Activated CD4-positive, alpha-beta T cell treated with anti-CD3 and anti-CD28 coated beads for 4 hours (primary cell): ENCODE data around the gene BAX.

ENCODE experiments used
- DNase-seq, 2 donors: peaks; one replicate each; pipeline ENCODE4 v3.0.0-alpha.2; 2020

BAX gene

DNA sequence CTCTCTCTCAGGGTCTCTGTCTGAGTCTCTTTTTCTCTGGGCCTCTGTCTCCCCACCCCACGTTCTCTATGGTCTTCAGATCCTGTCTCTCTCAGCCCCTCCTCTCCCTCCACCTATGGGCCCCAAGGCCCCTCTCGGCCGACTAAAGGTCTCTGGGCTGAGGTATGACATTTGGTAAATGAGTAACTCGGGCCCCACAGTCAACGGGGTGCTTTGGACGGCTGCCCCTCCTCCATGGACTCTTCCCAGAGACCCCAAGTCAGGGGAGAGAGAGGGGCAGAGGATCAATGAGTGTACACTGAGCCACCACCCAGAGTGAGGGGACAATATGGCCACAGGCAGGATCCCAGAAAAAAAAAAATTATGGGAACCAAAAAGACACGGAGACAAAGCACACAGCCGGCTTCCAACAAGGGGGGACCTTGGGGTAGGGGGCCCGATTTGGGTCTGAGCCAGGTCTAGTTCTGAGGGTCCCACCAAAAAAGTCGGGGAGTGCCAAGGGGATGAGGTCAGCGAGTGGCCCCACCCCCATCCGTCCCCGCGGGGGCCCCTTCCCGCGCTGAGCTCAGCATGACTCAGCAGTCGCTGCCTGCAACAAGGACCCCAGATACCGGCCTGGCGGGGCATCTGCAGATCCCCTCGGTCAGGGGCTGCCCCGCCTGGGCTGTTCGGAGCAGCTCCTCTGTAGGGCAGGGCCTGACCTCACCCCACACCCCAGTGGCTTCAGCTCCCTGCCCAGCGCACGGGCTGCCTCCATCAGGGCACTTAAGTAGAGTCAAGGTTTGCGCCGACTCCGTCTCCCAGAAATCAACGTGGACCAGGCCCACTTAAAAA lies 8.9 kb downstream of the BAX start:
- peak; percentile 52 to 64 for DNase-seq

GRCh38 chr19:48964205-48965039 lies 9.7 kb downstream of the BAX start:
- no peak for DNase-seq

DNA sequence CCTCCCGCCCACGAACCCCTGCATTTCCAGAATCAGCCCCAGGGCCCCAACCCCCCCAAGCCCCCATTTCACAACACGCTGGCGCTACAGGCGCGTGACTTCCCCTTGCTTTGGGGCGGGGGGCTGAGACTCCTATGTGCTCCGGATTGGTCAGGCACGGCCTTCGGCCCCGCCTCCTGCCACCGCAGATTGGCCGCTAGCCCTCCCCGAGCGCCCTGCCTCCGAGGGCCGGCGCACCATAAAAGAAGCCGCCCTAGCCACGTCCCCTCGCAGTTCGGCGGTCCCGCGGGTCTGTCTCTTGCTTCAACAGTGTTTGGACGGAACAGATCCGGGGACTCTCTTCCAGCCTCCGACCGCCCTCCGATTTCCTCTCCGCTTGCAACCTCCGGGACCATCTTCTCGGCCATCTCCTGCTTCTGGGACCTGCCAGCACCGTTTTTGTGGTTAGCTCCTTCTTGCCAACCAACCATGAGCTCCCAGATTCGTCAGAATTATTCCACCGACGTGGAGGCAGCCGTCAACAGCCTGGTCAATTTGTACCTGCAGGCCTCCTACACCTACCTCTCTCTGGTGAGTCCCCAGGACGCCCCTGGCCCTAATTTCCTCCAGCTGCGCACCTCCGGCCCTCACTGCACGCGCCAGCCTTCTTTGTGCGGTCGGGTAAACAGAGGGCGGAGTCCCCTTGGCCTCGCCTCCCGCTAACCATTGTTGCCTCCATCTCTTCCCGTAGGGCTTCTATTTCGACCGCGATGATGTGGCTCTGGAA lies 10.5 kb downstream of the BAX start, which contains the start of gene FTL:
FTL (plus strand) TSS at position 270 of the 766 bp plus-strand sequence; CDS start at position 469, 199 bp downstream.
- peak; percentile 73 to 84 for DNase-seq

DNA sequence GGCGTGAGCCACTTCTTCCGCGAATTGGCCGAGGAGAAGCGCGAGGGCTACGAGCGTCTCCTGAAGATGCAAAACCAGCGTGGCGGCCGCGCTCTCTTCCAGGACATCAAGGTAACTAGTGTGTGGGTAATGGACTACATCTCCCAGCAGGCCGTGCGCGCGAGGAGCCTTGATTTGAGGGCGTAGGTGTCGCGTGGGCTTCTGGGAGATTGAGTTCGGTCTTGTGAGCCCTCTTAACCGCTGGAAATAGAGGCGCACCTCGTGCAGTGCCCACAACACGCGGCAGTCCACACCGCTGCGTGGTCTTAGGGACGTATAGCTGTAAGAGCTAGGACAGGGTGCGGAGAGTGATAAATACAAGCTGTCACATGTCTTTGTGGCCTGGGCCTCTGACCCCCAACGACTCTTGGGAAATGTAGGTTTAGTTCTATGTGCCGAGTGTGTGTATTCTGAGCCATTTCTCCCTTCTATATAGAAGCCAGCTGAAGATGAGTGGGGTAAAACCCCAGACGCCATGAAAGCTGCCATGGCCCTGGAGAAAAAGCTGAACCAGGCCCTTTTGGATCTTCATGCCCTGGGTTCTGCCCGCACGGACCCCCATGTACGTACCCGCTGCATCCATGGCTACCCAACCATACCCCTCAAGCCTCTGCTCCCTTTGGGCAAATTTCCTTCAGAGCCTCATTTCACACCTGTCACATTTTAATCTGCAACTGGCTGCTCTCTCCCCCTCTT lies 11.3 kb downstream of the BAX start:
- DNase-seq: peak; percentile 90 to 92

DNA sequence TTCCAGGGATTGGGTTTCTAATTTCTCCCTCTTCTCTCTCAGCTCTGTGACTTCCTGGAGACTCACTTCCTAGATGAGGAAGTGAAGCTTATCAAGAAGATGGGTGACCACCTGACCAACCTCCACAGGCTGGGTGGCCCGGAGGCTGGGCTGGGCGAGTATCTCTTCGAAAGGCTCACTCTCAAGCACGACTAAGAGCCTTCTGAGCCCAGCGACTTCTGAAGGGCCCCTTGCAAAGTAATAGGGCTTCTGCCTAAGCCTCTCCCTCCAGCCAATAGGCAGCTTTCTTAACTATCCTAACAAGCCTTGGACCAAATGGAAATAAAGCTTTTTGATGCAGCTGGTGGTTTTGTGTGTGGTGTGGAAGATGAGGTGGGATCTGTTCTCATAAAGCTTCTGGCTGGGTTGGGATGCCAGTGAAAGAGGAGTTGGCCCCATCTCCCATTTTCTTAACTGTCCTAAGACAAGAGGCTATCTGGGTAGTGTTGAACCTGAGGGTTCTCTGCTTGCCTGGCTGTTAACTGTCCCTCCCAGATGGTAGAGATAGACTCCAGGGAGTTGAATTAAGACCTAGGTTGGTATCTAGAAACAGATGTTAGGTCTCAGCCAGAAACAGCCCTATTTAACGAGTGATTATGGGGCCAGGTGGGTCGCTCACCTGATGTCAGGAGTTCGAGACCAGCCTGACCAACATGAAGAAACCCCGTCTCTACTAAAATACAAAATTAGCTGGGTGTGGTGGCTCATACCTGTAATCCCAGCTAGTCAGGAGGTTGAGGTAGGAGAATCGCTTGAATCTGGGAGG lies 12.1 kb downstream of the BAX start:
- DNase-seq: no peak

- no peak for DNase-seq
Observed at GRCh38 chr19:48967346-48968178, 12.9 kb downstream of the BAX start.

DNA sequence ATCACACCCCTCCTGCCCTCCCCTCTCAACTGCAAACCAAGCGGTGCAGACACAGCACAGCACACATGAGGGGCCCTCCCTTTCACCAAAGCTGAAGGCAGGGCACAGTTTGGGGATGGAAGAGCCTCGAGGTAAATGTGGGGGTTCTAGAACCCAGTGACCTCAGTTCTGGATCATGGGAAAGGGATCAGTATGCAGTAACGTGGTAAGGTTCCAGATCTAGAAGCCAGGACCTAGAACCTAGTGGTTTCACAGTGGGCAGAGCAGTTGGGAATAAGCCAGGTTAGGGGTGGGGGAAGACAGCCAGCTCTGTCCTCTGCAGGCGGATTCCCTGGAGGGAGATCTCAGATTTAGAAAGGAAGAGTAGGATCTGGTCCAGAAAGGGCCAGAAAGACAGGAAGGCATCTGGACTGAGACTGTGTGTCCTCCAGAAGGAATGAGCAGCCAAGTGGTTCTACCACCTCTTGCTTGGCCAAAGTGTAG lies 13.5 kb downstream of the BAX start:
- no peak for DNase-seq

- no peak for DNase-seq
Observed at GRCh38 chr19:48968813-48969218, 14.1 kb downstream of the BAX start.

DNA sequence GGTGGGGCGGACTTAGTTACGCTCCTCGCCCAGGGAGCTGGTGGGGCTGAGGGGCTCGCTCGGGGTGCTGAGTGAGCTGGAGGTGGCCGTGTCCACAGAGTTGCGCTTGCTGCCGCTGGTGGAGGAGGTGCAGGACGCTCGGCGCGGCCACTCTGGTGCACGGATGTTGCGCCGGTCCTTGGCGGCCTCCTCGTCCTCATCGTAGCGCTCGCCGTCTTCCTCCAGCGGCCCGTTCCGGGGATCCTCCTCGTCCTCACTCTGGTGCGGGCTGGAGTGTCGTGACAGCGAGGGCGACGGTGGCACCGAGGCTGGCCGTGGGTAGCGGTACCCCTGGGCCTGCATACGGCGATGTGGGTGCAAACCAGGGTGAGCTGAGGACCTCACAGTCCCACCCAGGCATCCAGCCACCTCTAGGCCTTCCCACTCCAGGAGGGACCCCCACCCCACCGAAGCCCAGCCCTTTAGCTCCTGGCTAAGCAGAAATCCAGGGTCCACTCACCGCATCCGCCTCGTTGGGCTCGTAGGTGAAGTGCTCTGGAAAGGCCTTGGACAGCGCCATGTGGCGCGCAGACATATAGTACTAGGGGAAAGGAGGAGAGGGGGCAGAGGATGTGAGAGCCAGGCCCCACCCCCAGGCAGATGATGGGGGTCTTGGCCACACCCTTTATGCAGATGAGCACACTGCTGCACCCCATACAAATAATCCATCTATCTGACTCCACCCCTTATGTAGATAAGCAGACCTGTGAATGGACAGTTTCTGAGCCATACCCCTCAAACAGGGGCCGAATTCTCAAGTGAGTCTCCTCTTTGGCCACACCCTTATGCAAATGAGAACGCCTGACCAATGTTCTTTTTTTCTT lies 14.8 kb downstream of the BAX start:
- no peak for DNase-seq

GRCh38 chr19:48970139-48970766 lies 15.6 kb downstream of the BAX start:
- no peak for DNase-seq

- DNase-seq: peak; percentile 81 to 85
Observed at GRCh38 chr19:48970923-48971395, 16.3 kb downstream of the BAX start.

- no peak for DNase-seq
Observed at GRCh38 chr19:48975947-48976847, 21.5 kb downstream of the BAX start.

- no peak for DNase-seq
Observed at GRCh38 chr19:48977061-48977460, 22.4 kb downstream of the BAX start.

DNA sequence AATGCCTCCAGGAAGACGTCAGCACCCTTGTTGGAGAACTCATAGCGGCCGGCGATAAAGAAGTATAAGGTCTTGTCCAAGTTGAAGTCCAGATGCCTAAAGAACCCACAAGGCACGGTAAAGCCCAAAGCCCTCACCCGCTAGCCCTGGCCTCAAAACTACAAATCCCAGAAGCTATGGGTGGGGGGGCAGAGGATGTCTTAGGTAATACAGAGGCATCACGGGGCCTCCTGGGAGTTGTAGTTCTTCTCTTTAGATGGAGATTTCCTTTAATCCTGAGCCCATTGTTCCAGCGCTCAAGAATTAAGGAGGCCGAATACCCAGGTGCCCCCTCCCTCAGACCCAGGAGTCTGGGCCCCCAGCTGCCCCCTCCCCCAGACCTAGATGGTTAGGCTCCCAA lies 27.6 kb downstream of the BAX start:
- DNase-seq: no peak

- DNase-seq: no peak
Observed at GRCh38 chr19:48985711-48986110, 31.0 kb downstream of the BAX start.

- DNase-seq: no peak
Observed at GRCh38 chr19:48986211-48986610, 31.5 kb downstream of the BAX start.

GRCh38 chr19:48987323-48987722 lies 32.6 kb downstream of the BAX start:
- DNase-seq: no peak

GRCh38 chr19:48988286-48988685 lies 33.6 kb downstream of the BAX start:
- no peak for DNase-seq
